ENCODE data around the gene NADSYN1. TPM values are rescaled to one million over a fixed set of nuclear protein-coding genes. Genes with fewer than 3 reads are reported as not detected.

Gene NADSYN1
- total RNA-seq, 2 donors from 2014 or later, result 133 to 178 TPM

DNA sequence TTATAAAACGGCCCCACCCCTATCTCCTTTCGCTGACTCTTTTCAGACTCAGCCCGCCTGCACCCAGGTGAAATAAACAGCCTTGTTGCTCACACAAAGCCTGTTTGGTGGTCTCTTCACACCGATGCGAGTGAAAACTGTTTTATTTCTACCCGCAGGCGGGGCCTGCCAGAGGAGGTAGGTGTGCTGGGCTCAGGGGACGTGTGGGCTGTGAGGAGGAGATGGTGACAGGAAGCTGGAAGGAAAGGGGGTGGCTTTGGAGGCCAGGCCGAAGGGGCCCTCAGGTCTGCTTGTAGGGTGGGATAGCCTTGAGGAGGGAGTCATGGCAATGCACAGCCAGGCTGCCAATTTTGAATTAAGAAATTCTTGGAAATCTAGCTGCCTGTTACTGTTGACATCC lies 52.8 kb downstream of the NADSYN1 start:
- no peak overlapping the region for H3K27ac ChIP-seq
- no peak overlapping the region for H3K4me3 ChIP-seq
- TF ChIP-seq, protein P1, sequence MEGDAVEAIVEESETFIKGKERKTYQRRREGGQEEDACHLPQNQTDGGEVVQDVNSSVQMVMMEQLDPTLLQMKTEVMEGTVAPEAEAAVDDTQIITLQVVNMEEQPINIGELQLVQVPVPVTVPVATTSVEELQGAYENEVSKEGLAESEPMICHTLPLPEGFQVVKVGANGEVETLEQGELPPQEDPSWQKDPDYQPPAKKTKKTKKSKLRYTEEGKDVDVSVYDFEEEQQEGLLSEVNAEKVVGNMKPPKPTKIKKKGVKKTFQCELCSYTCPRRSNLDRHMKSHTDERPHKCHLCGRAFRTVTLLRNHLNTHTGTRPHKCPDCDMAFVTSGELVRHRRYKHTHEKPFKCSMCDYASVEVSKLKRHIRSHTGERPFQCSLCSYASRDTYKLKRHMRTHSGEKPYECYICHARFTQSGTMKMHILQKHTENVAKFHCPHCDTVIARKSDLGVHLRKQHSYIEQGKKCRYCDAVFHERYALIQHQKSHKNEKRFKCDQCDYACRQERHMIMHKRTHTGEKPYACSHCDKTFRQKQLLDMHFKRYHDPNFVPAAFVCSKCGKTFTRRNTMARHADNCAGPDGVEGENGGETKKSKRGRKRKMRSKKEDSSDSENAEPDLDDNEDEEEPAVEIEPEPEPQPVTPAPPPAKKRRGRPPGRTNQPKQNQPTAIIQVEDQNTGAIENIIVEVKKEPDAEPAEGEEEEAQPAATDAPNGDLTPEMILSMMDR (IDR thresholded peaks at IDR 0.05), result no peak
- no peak overlapping the region for H3K9ac ChIP-seq (ENCODE audit: low read depth in 2 of 2, low read length in 2 of 2)
- peaks cover 6% of the 10 kb centered on the region for H3K36me3 ChIP-seq
- H3K27me3 ChIP-seq, result no peaks in the 10 kb centered on the region
- intact Hi-C loops (cut with DNase I), result no loop called here
- no peaks in the 10 kb centered on the region for H3K4me1 ChIP-seq
- DNase-seq, result no peak
- no peaks in the 10 kb centered on the region for H3K9me3 ChIP-seq

- no peak overlapping the region for H3K4me3 ChIP-seq
- no peaks in the 10 kb centered on the region for H3K36me3 ChIP-seq
- DNase-seq, result no peak
- TF ChIP-seq, protein P1 (IDR thresholded peaks at IDR 0.05), result no peak
- no peaks in the 10 kb centered on the region for H3K27me3 ChIP-seq
- no peak overlapping the region for H3K9ac ChIP-seq (ENCODE audit: low read depth in 2 of 2, low read length in 2 of 2)
- H3K9me3 ChIP-seq, result no peaks in the 10 kb centered on the region
- H3K27ac ChIP-seq, result no peak overlapping the region
- intact Hi-C loops (cut with DNase I), result no loop called here
- no peaks in the 10 kb centered on the region for H3K4me1 ChIP-seq
Observed at GRCh38 chr11:71507102-71507501, 54.1 kb downstream of the NADSYN1 start.

- intact Hi-C loops (cut with DNase I), result no loop called here
- Histone ChIP-seq H3K9me3 (no peaks in the 10 kb centered on the region), H3K36me3 (no peaks in the 10 kb centered on the region), H3K27me3 (no peaks in the 10 kb centered on the region), H3K4me1 (no peaks in the 10 kb centered on the region), H3K4me3 (no peak overlapping the region), H3K27ac (no peak overlapping the region), H3K9ac (ENCODE audit: low read depth in 2 of 2, low read length in 2 of 2) (no peak overlapping the region)
- no peak for DNase-seq
- TF ChIP-seq, protein P1 (IDR thresholded peaks at IDR 0.05), result no peak
Observed at GRCh38 chr11:71518506-71519471, 65.8 kb downstream of the NADSYN1 start.

GRCh38 chr11:71519546-71519945 lies 66.5 kb downstream of the NADSYN1 start:
- intact Hi-C loops (cut with DNase I), result no loop called here
- no peak for DNase-seq
- no peaks in the 10 kb centered on the region for H3K27me3 ChIP-seq
- H3K4me1 ChIP-seq, result no peaks in the 10 kb centered on the region
- TF ChIP-seq, protein P1 (IDR thresholded peaks at IDR 0.05), result no peak
- no peaks in the 10 kb centered on the region for H3K36me3 ChIP-seq
- H3K4me3 ChIP-seq, result no peak overlapping the region
- H3K9me3 ChIP-seq, result no peaks in the 10 kb centered on the region
- H3K27ac ChIP-seq, result no peak overlapping the region
- no peak overlapping the region for H3K9ac ChIP-seq (ENCODE audit: low read depth in 2 of 2, low read length in 2 of 2)

DNA sequence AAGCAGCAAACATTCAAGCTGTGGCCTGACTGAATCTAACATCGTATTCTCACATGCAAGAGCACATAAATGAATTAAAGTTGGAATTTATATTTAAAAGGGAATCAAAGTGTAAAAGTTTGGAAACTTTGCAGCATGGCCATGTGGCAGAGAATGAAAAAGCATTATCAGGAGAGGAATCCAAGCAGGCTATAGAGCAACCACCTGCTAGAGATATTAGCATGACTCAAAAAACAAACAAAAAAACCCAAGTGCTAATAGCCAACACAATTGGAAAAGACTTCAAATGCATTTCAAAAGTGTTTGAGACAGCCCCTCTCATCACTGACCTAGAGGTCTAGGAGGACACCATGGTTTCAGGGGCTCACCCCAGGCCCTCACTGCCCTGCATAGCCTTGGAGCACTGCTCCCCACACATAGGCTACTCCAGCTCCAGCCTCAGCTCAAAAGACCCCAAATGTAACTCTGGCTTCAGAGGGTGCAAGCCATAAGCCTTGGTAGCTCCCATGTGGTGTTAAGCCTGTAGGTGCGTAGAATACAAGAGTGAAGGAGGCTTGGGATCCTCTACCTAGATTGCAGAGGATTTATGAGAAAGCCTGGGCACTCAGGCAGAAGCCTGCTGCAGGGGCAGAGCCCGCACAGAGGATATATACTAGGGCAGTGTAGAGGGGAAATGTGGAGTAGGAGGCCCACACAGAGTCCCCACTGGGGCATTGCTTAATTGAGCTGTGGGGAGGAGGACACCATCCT lies 72.4 kb downstream of the NADSYN1 start:
- intact Hi-C loops (cut with DNase I), result no loop called here
- no peak overlapping the region for H3K4me3 ChIP-seq
- no peaks in the 10 kb centered on the region for H3K36me3 ChIP-seq
- H3K27ac ChIP-seq, result no peak overlapping the region
- no peaks in the 10 kb centered on the region for H3K9me3 ChIP-seq
- H3K4me1 ChIP-seq, result no peaks in the 10 kb centered on the region
- TF ChIP-seq, protein P1 (IDR thresholded peaks at IDR 0.05), result no peak
- H3K27me3 ChIP-seq, result no peaks in the 10 kb centered on the region
- H3K9ac ChIP-seq (ENCODE audit: low read depth in 2 of 2, low read length in 2 of 2), result no peak overlapping the region
- DNase-seq, result no peak
